ENCODE data around the gene TMEM238L. TPM values are rescaled to one million over a fixed set of nuclear protein-coding genes. Genes with fewer than 3 reads are reported as not detected.
"Not testable (repeated sequence)": the region's sequence is repeated elsewhere in the genome, so short reads cannot be mapped to it uniquely, and the experiment has no call there.

Gene TMEM238L
- total RNA-seq (2021; fragmentation: NEBNext Ultra II Directional; extraction: Animal tissue kit (Norgen Biotek cat#: 25700)) = not detected
- long read RNA-seq = 0 reads

- H3K27ac Mint-ChIP-seq = no peak within 1 kb of the TSS
- DNase-seq = no peak
- H3K36me3 Mint-ChIP-seq (ENCODE audit: low read depth) = no peaks in the 10 kb centered on the region; the same call in 1 of the 2 replicates
- peaks cover 22% of the 10 kb centered on the region for H3K9me3 Mint-ChIP-seq
- peaks cover 3% of the 10 kb centered on the region; the same call in 1 of the 2 replicates for H3K27me3 Mint-ChIP-seq (ENCODE audit: insufficient read depth)
- H3K4me3 Mint-ChIP-seq = no peak within 1 kb of the TSS
- H3K4me1 Mint-ChIP-seq (ENCODE audit: low read depth) = no peaks in the 10 kb centered on the region
- TF ChIP-seq CTCF (IDR thresholded peaks at IDR 0.05) = no peak
Measured at GRCh38 chr17:10803830-10804475, at the start of gene TMEM238L. TMEM238L (minus strand) TSS chr17:10804099; CDS start chr17:10803963, 136 bp downstream.

GRCh38 chr17:10846636-10847035 is 42.7 kb upstream of the TMEM238L start:
- H3K27ac Mint-ChIP-seq; H3K36me3 Mint-ChIP-seq (ENCODE audit: low read depth); DNase-seq; H3K4me1 Mint-ChIP-seq (ENCODE audit: low read depth); H3K9me3 Mint-ChIP-seq; H3K4me3 Mint-ChIP-seq: not testable (repeated sequence)
- H3K27me3 Mint-ChIP-seq (ENCODE audit: insufficient read depth) = peaks cover 14% of the 10 kb centered on the region

DNA sequence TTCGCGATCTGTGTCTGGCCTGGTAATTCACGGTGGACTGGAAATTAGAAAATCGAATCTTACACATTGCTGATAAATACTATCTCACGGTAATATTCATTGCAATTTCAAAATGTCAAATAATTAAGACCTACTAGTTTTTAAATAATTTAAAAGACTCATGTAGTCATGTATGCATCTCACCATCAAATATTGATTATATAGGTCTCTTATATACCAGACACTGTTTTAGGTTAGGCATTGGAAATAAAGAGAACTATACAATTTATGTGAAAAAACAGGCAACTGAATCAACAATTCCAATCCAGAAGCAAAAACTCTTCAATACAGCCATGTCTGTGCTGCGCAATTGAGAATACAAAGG is 41.5 kb upstream of the TMEM238L start:
- Mint-ChIP-seq H3K36me3 (ENCODE audit: low read depth) (no peaks in the 10 kb centered on the region), H3K27me3 (ENCODE audit: insufficient read depth) (peaks cover 14% of the 10 kb centered on the region), H3K27ac (no peak overlapping the region)

DNA sequence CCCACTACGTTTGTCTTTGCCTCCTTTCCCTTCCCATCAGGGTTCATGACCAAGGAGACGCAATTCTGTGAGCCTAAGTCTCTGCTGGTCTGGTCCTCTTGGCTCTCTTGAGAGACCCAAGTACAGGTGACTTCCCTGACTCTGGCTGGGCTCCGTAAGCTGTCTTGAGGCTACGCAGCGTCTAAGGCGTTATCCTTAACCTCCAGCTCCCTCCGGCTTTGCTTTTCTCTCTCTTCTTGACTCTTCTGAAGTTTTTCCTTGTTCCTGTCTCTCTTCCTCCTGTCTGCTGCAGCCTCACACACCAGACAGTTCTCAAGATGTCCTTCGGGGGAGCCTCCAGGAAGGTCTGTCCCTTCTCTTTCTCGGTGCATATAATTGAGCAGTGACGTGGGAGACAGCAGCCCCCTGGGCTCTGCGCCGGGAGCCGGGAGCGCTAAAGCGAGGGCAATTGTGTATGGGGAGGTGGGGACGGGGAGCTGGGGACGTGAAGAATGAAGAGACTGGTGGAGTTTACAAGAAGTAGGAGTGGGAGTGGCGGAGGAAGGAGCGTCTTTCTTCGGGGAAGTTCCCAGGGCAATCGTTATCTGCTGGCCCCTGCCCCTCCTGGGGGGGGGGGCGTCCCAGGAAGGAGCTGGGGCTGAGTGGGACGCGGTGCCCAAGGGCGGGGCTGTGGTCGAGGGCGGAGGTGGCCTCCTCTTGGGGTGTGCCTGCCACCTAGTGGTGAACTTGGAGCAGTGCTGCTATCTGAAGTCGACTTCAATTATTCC is 40.9 kb upstream of the TMEM238L start:
- no peaks in the 10 kb centered on the region for H3K36me3 Mint-ChIP-seq (ENCODE audit: low read depth)
- TF ChIP-seq CTCF (IDR thresholded peaks at IDR 0.05) = peak; percentile 97
- H3K4me1 Mint-ChIP-seq (ENCODE audit: low read depth) = peaks cover 5% of the 10 kb centered on the region
- peak overlapping the region; percentile 80 for H3K4me3 Mint-ChIP-seq
- DNase-seq = peak; percentile 38
- peaks cover 14% of the 10 kb centered on the region for H3K27me3 Mint-ChIP-seq (ENCODE audit: insufficient read depth)
- no peaks in the 10 kb centered on the region for H3K9me3 Mint-ChIP-seq
- H3K27ac Mint-ChIP-seq = no peak overlapping the region

More for the DNA sequence above, 41.5 kb upstream of the TMEM238L start:
- DNase-seq = no peak
- H3K4me3 Mint-ChIP-seq = peak overlapping the region; percentile 80
- TF ChIP-seq CTCF (IDR thresholded peaks at IDR 0.05) = no peak; the same call in 1 of the 2 replicates
- H3K4me1 Mint-ChIP-seq (ENCODE audit: low read depth) = peaks cover 5% of the 10 kb centered on the region
- H3K9me3 Mint-ChIP-seq = no peaks in the 10 kb centered on the region

DNA sequence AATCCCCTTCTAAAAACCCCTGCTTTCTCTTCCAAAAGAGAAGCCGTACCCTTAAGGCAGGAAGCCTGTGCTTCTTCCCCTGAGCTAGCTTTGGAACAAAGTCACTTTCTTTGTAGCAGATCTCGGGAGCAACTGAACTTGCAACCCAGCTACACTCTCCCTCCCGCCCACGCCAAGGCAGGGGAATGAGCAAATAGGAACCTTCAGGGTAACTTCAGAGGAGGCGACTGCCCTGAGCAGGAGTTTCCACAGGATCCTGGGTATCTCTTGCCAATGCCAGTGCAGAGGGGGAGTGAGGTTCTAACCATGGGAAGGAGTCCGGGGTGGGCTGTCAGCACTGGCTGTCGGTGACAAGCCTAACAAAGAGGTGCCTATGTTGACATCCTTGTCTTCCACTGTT is 39.9 kb upstream of the TMEM238L start:
- DNase-seq = no peak
- no peaks in the 10 kb centered on the region for H3K36me3 Mint-ChIP-seq (ENCODE audit: low read depth)
- no peak for TF ChIP-seq CTCF (IDR thresholded peaks at IDR 0.05)
- H3K4me3 Mint-ChIP-seq = no peak overlapping the region
- H3K9me3 Mint-ChIP-seq = no peaks in the 10 kb centered on the region
- H3K27ac Mint-ChIP-seq = no peak overlapping the region
- H3K4me1 Mint-ChIP-seq (ENCODE audit: low read depth) = peaks cover 5% of the 10 kb centered on the region
- H3K27me3 Mint-ChIP-seq (ENCODE audit: insufficient read depth) = peaks cover 14% of the 10 kb centered on the region

- DNase-seq = no peak
- Mint-ChIP-seq H3K4me3 (no peak overlapping the region), H3K36me3 (ENCODE audit: low read depth) (no peaks in the 10 kb centered on the region), H3K27me3 (ENCODE audit: insufficient read depth) (peaks cover 10% of the 10 kb centered on the region), H3K9me3 (no peaks in the 10 kb centered on the region), H3K4me1 (ENCODE audit: low read depth) (peaks cover 5% of the 10 kb centered on the region), H3K27ac (no peak overlapping the region)
- TF ChIP-seq CTCF (IDR thresholded peaks at IDR 0.05) = no peak
Measured at GRCh38 chr17:10842658-10843057, 38.8 kb upstream of the TMEM238L start.
